ENCODE results near the gene CERS6.

Gene CERS6

GRCh38 chr2:168448980-168449379, 7.1 kb upstream of the CERS6 start:
- TF ChIP-seq, protein P1, sequence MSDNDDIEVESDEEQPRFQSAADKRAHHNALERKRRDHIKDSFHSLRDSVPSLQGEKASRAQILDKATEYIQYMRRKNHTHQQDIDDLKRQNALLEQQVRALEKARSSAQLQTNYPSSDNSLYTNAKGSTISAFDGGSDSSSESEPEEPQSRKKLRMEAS (IDR thresholded peaks at IDR 0.05; ENCODE audit: low read depth, low read length): no peak
- TF ChIP-seq, protein P2, sequence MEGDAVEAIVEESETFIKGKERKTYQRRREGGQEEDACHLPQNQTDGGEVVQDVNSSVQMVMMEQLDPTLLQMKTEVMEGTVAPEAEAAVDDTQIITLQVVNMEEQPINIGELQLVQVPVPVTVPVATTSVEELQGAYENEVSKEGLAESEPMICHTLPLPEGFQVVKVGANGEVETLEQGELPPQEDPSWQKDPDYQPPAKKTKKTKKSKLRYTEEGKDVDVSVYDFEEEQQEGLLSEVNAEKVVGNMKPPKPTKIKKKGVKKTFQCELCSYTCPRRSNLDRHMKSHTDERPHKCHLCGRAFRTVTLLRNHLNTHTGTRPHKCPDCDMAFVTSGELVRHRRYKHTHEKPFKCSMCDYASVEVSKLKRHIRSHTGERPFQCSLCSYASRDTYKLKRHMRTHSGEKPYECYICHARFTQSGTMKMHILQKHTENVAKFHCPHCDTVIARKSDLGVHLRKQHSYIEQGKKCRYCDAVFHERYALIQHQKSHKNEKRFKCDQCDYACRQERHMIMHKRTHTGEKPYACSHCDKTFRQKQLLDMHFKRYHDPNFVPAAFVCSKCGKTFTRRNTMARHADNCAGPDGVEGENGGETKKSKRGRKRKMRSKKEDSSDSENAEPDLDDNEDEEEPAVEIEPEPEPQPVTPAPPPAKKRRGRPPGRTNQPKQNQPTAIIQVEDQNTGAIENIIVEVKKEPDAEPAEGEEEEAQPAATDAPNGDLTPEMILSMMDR (IDR thresholded peaks at IDR 0.05; ENCODE audit: low read depth, low read length): no peak
- no peak for TF ChIP-seq POLR2A (IDR thresholded peaks at IDR 0.05; ENCODE audit: extremely low read depth, insufficient read length)
- TF ChIP-seq MYC (IDR thresholded peaks at IDR 0.05; ENCODE audit: low read depth, low read length): no peak
- no peak for DNase-seq (ENCODE audit: low read depth)

DNA sequence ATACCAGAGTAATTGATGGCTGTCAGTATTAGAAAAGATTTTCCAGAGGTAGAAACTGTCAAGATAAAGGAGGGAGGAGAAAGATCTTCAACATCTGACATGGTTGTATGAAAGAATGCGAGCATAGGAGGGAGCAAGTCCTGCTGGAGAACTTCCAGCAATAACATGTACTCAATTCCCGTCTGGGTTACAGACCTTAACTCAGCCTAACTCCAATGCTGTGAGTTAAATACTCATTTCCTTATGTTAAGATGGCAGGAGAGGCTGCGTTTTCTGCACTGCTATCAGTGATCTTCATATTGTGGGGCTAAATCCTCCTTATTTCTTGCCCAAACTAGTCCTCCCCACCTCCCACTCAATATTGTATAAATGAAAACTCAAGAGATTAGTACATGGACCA, 6.7 kb upstream of the CERS6 start:
- no peak overlapping the region for H3K4me3 ChIP-seq (ENCODE audit: low read depth, low read length)
- TF ChIP-seq POLR2A (IDR thresholded peaks at IDR 0.05; ENCODE audit: extremely low read depth, insufficient read length) (no peak), MYC (IDR thresholded peaks at IDR 0.05; ENCODE audit: low read depth, low read length) (no peak)
- TF ChIP-seq, protein P1 (IDR thresholded peaks at IDR 0.05; ENCODE audit: low read depth, low read length): no peak
- TF ChIP-seq, protein P2 (IDR thresholded peaks at IDR 0.05; ENCODE audit: low read depth, low read length): no peak
- DNase-seq (ENCODE audit: low read depth): no peak

More at GRCh38 chr2:168448980-168449379, 7.1 kb upstream of the CERS6 start:
- no peak overlapping the region for H3K4me3 ChIP-seq (ENCODE audit: low read depth, low read length)

GRCh38 chr2:168450171-168450570, 5.9 kb upstream of the CERS6 start:
- TF ChIP-seq POLR2A (IDR thresholded peaks at IDR 0.05; ENCODE audit: extremely low read depth, insufficient read length) (no peak), MYC (IDR thresholded peaks at IDR 0.05; ENCODE audit: low read depth, low read length) (no peak)
- TF ChIP-seq, protein P1 (IDR thresholded peaks at IDR 0.05; ENCODE audit: low read depth, low read length): no peak
- TF ChIP-seq, protein P2 (IDR thresholded peaks at IDR 0.05; ENCODE audit: low read depth, low read length): no peak
- H3K4me3 ChIP-seq (ENCODE audit: low read depth, low read length): no peak overlapping the region
- no peak for DNase-seq (ENCODE audit: low read depth)

GRCh38 chr2:168450732-168451131, 5.3 kb upstream of the CERS6 start:
- H3K4me3 ChIP-seq (ENCODE audit: low read depth, low read length): no peak overlapping the region
- TF ChIP-seq POLR2A (IDR thresholded peaks at IDR 0.05; ENCODE audit: extremely low read depth, insufficient read length): no peak
- TF ChIP-seq, protein P2 (IDR thresholded peaks at IDR 0.05; ENCODE audit: low read depth, low read length): no peak
- TF ChIP-seq, protein P1 (IDR thresholded peaks at IDR 0.05; ENCODE audit: low read depth, low read length): no peak
- TF ChIP-seq MYC (IDR thresholded peaks at IDR 0.05; ENCODE audit: low read depth, low read length): no peak
- DNase-seq (ENCODE audit: low read depth): no peak

- no peak for TF ChIP-seq POLR2A (IDR thresholded peaks at IDR 0.05; ENCODE audit: extremely low read depth, insufficient read length)
- TF ChIP-seq, protein P1 (IDR thresholded peaks at IDR 0.05; ENCODE audit: low read depth, low read length): no peak
- TF ChIP-seq, protein P2 (IDR thresholded peaks at IDR 0.05; ENCODE audit: low read depth, low read length): no peak
- TF ChIP-seq MYC (IDR thresholded peaks at IDR 0.05; ENCODE audit: low read depth, low read length): no peak
- DNase-seq (ENCODE audit: low read depth): no peak
- no peak overlapping the region for H3K4me3 ChIP-seq (ENCODE audit: low read depth, low read length)
Observed at GRCh38 chr2:168452781-168453180, 3.3 kb upstream of the CERS6 start.
